Raji (cell line): ENCODE results near the gene AKR1C3.

Experiments used
- POLR2A ChIP-seq: IDR thresholded peaks from 2 replicates; pipeline ENCODE4 v1.6.1; 2011; ENCODE audit warnings: low read depth, low read length, control low read depth; ENCODE audit not compliant: insufficient read depth

AKR1C3 gene

DNA sequence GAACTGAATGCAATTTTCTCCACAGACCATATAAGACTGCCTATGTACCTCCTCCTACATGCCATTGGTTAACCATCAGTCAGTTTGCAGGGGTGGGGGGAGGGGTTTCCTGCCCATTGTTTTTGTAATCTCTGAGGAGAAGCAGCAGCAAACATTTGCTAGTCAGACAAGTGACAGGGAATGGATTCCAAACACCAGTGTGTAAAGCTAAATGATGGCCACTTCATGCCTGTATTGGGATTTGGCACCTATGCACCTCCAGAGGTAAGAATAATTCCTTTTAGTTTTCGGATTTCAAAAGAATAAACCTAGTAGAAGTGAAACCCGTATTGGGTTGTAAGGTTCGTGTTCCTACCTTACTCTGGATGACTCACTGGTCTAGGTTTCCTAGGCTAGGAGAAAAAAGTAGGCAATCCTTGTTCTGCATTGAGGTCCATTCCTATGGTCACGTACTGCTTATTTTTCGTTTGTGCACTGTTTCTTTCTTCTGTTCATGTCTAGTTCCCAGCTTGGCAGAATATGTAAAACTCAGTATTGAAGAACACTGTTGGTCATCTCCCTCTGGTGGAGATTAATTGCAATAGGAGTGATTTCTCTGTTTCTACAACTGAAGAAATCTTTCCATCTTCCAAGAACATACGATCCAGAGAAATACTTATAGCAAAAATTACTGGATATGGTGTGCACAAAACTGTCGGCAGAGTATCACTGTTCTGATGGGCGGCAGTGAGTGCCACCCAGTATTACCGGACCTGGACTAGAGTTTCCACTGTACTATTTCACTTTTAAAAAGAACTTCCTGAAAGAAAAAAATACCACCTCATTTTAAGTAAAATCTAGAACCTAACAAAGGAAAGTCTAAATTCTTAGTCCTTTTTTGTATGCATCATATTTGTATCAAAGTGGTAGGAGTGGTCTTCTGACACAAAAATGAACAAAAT lies at the start of gene AKR1C3:
TSS of gene AKR1C3 (plus strand) at position 150 of the 941 bp plus-strand sequence. CDS start at position 181, 31 bp downstream.
- no peak for TF ChIP-seq POLR2A

DNA sequence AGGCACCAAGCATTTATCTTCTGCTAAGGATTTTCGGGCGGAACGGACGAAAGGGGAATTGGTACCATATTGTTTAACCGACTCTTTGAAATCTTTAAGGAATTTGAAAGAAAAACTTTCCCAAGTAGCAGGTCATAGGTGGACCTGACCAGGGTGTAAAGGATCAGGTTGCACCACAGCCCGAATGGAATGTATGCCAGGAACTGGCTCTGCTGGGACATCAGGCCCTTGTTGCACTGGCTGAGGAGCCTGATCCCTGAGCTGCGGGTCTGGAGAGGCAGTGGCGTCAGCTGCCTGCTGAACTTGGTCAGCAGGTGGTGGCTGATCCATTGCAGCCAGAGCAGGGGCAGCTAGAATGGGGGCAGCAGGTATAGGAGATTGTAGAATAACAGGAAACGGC lies 49.1 kb upstream of the AKR1C3 start:
- no peak for TF ChIP-seq POLR2A

DNA sequence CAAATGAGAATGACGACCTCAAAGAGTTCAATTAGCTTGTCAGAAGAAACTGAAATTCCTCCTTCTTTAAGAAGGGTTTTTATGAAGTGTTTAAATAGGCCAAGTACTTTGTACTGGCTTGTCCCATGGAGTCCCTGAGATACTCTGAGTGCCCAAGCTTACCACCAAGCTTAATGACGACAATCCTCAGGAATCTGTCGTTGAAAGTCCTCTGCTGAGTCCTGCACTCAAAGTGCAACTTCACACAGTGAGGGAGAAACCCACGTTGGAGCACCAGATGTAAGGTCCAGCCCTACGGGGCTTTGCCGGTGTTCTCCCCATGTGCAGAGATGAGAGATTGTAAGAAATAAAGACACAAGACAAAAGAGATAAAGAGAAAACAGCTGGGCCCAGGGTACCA lies 47.8 kb upstream of the AKR1C3 start:
- TF ChIP-seq POLR2A = no peak

- TF ChIP-seq POLR2A = no peak
Observed at GRCh38 chr10:5047912-5048628, 46.1 kb upstream of the AKR1C3 start.

DNA sequence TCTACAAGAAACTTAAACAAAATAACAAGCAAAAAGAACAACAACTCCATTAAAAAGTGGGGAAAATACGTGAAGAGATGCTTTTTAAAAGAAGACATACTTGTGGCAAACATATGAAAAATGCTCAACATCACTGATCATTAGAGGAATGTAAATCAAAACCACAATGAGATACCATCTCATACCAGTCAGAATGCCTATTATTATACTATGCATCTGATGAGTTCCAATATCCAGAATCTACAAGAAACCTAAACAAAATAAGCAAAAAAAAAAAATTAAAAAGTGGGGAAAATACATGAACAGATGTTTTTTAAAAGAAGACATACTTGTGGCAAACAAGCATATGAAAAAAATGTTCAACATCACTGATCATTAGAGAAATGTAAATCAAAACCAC lies 29.6 kb upstream of the AKR1C3 start:
- TF ChIP-seq POLR2A = no peak

GRCh38 chr10:5068274-5068984 lies 25.8 kb upstream of the AKR1C3 start:
- TF ChIP-seq POLR2A = no peak

DNA sequence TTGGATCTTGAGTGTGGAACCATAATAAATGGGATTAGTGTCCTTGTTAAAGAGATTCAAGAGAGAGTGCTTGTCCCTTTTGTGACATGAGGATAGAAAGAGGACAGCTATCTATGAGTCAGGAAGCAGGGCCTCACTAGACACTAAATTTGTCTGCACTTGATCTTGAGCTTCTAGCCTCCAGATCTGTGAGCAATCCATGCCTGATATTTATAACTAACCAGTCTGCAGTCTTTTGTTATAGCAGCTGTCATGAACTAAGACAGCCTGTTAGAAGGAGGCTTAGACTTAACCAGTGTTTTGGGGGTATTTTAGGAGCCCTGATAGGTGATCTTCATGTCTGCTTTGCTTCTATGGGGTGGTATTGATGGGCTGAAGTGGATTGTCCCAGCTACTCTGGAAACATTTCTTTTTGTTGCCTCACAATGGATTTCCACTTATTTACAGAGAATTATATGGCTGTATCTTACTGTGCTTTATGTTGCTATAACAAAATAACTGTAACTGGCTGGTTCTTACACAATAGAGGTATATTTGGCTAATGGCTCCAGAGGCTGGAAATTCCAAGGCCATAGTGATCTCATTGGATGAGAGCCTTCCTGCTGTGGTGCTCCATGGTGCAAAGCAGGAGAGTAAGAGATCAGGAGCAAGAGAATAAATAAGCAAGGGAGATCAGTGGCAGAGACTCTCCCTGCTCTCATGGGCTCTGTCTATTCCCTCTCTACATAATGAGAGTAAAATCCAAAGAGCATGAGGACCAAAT lies 23.4 kb upstream of the AKR1C3 start:
- TF ChIP-seq POLR2A = no peak

- no peak for TF ChIP-seq POLR2A
Observed at GRCh38 chr10:5071411-5072198, 22.6 kb upstream of the AKR1C3 start.

DNA sequence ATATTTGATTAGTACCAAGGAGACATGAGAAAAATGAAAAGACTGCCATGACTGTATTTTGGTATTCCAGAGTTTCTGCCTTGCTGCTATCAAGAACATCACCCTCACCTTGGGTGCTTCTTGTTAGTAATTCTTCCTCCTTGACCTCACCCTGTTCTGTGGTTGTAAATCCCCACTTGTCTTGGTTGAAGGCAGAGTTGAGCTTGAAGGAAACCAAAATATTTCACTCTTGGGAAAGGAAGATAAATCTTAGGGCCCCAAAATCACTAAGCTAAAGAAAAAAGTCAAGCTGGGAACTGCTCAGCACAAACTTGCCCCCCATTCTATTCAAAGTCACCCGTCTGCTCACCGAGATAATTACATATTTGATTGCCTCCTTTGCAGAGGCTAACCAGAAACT lies 20.6 kb upstream of the AKR1C3 start:
- no peak for TF ChIP-seq POLR2A

DNA sequence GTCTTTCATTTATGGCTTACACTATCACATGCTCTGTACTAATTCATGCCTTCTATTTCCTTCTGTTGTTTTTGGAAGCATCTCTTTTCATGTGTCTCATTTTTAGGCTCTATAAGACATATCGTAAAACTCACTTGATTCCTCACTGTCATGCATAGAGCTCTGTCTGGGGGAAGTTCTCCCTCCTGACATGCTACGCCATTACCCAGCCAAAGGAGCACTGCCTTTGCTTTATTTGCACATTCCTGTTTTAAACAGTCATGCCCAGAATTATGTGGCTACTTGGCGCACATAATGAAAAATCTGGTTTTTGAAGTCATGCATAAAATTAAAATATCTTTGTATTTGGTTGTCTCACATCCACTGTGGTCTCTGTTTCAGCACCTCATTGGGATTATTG lies 17.6 kb upstream of the AKR1C3 start:
- no peak for TF ChIP-seq POLR2A

DNA sequence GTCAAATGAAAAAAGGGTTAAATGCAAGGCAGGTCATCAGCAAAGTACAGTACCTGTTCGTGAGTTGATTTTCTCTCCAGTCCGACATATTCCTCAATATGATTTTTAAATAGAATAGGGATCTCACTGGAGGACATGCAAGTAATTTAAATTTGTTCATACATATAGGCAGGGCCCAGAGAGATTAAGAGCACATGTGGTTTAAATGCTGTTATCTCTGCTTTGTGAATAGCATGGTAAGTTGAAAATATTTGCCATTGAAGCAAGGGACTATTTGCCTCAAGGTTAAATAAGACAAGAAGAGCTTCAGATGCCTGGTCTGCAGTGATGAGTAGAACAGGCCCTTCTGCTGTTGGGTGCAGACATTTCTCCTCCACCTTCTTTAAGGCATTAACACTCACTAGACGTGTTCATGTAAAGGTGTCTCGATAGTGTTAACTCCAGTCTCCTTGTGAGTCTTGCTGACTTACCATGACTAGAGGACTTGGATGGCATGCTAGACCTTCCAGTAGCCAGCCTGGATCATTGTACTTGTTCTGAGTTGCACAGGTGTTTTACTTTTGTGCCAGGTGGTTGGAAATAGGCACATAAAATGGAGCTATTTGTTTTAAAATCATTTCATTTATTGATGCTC lies 15.6 kb upstream of the AKR1C3 start:
- TF ChIP-seq POLR2A = no peak

DNA sequence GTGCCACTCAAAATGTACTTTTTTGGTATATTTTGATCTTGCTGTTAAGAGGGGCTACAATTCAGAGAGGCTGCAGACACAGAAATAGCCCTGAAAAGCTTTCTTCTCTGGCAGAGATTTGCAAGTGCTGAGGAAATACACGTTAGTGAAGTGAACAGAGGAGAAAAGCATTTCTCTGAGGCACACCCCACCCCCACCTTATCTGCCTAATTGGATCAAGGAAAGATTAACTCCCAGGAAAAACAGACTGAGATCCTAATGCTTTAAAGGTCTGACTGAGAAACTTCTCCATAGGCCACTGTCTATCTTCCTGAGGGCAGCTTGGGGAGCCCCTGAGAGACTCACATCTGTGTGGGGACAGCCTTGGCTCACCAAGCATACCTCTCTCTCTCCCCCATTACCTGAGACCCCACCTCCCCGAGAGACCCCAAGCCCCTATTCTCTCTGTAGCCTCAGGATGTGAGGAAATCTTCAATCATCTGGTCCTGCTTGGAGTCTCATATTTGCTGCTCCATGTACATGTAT lies 14.8 kb upstream of the AKR1C3 start:
- no peak for TF ChIP-seq POLR2A

- TF ChIP-seq POLR2A = no peak
Observed at GRCh38 chr10:5079836-5080235, 14.4 kb upstream of the AKR1C3 start.

DNA sequence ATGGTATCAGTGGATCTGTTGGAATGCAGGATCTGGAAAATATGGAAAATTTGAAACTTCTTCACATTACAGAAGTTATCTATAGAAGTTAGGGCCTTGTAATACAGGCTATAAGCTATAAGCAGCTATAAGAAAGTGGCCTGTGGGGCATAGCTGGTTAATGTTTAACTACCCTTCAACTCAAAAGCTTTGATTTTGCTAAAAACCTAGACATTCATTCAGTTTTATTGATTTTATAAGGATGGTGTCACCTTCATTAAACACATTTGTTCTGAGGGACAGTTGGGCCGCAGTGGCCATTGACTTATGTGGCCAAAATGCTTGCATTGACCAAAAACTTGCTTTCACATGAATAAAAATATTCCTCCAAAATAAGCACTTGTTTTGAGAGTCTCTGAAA lies 13.1 kb upstream of the AKR1C3 start:
- no peak for TF ChIP-seq POLR2A

GRCh38 chr10:5088703-5089261 lies 5.4 kb upstream of the AKR1C3 start:
- TF ChIP-seq POLR2A = no peak
